Effector memory CD8-positive, alpha-beta T cell (primary cell): ENCODE data around the gene PPP2R5D.
"Not testable (repeated sequence)": the region's sequence is repeated elsewhere in the genome, so short reads cannot be mapped to it uniquely, and the experiment has no call there.

Source experiments
- ATAC-seq: fragments of 150-1000 bp; cut with Tn5 transposase; replicated peaks from 2 replicates; pipeline ENCODE4 v1.10.0; 2021; ENCODE audit warnings: mild to moderate bottlenecking, moderate library complexity
- DNase-seq, 3 experiments: peaks; one replicate each; pipeline ENCODE4 v3.0.0; 2021
- H3K27ac Mint-ChIP-seq, 2 donors: one replicate each; pipeline ENCODE4 v1.8.0; 2022; ENCODE audit warnings: mild to moderate bottlenecking in 2 of 2, mixed read lengths in 2 of 2, moderate library complexity in 2 of 2
- H3K27me3 Mint-ChIP-seq, 2 donors: one replicate each; pipeline ENCODE4 v1.8.0; 2022; ENCODE audit warnings: mixed read lengths in 2 of 2
- H3K36me3 Mint-ChIP-seq: one replicate; pipeline ENCODE4 v1.8.0; 2022; ENCODE audit warnings: mild to moderate bottlenecking, moderate library complexity, mixed read lengths; ENCODE audit not compliant: insufficient read depth
- H3K4me1 Mint-ChIP-seq, 2 donors: one replicate each; pipeline ENCODE4 v1.8.0; 2022; ENCODE audit warnings: low read depth in 2 of 2, mixed read lengths in 2 of 2
- H3K4me3 Mint-ChIP-seq, 2 donors: one replicate each; pipeline ENCODE4 v1.8.0; 2022; ENCODE audit warnings: mild to moderate bottlenecking in 2 of 2, mixed read lengths in 2 of 2, moderate library complexity in 2 of 2
- H3K9me3 Mint-ChIP-seq, 2 donors: one replicate each; pipeline ENCODE4 v1.8.0; 2022; ENCODE audit warnings: mixed read lengths in 2 of 2

The PPP2R5D gene

DNA sequence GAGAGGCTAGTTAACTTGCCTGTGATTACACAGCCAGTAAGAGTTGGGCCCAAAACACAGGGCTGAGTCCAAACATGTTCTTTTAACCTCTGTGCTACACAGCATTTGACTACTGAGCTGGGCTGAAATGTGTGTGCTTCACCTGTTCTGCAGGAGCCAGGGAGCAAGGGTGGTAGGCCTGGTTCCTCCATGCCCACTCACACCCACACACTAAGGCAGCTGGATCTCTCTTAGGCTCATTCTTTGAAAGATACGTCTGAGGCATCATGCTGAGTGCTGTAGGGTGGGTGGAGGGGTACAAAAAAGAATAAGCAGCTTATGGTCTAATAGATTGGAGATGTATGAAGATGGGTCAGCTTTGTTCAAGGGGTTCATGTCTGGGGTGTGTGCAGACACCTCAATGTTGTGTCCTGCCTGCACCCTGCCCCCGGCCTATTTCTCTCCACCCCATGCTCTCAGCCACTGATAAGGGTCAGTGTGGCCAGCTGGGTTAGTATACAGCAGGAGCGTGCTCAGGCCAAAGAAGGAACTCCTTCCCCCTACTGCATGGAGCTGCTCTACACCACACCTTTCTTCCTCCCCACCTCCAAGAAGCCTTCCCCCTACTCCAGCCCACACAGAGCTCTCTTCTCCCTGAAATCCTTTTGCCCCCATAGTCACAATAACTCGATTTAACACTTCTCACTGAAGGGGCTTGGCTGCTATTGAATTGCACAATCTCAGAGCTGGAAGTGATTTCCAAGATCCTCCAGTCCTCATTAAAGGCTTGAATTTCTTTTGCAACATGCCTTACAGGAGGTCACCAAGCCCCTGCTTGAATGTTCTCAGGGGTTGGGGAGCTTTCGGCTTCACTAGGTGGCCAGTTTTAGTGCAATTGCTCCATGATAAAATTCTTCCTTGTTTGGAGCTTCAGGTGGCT is 3.4 kb downstream of the PPP2R5D start:
- DNase-seq, result no peak
- Mint-ChIP-seq H3K27ac (peak overlapping the region; percentile 63 to 95), H3K4me3 (peak overlapping the region; percentile 87 to 97), H3K4me1 (peaks cover 44 to 53% of the 10 kb centered on the region in 2 donors), H3K9me3 (no peaks in the 10 kb centered on the region), H3K36me3 (peaks cover 29% of the 10 kb centered on the region), H3K27me3 (no peaks in the 10 kb centered on the region)
- no peak for ATAC-seq

- Mint-ChIP-seq H3K9me3 (no peaks in the 10 kb centered on the region), H3K36me3 (peaks cover 29% of the 10 kb centered on the region), H3K4me3 (no peak overlapping the region), H3K27me3 (no peaks in the 10 kb centered on the region), H3K27ac (peak overlapping the region; percentile 32 to 63), H3K4me1 (peaks cover 43 to 51% of the 10 kb centered on the region in 2 donors)
- DNase-seq, result no peak
- ATAC-seq, result no peak
These were observed 4.2 kb downstream of the PPP2R5D start for GRCh38 chr6:42988486-42989020.

DNA sequence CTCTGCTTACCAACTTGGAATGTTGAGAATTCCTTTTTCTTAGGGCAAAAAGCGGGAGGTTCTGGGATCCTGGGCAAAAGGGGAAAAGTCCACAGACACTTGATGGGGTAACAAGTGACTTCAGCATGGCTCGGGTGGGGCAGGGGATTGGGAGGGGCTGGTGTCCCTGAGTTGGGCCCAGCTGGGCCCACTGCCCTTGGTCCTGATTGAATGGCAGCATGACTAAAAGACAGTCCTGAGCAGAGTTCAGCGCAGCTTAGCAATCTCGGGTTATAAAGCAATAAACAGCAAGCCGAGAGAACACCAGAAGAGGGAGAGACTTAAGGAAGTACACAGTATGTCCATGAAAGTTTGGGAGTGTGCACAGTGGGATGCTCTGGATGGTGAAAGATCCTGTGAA is 5.6 kb downstream of the PPP2R5D start:
- ATAC-seq, result no peak
- Mint-ChIP-seq H3K27ac (no peak overlapping the region), H3K4me3 (no peak overlapping the region), H3K36me3 (peaks cover 31% of the 10 kb centered on the region), H3K4me1 (peaks cover 35 to 41% of the 10 kb centered on the region in 2 donors), H3K27me3 (no peaks in the 10 kb centered on the region), H3K9me3 (no peaks in the 10 kb centered on the region)
- no peak for DNase-seq

DNA sequence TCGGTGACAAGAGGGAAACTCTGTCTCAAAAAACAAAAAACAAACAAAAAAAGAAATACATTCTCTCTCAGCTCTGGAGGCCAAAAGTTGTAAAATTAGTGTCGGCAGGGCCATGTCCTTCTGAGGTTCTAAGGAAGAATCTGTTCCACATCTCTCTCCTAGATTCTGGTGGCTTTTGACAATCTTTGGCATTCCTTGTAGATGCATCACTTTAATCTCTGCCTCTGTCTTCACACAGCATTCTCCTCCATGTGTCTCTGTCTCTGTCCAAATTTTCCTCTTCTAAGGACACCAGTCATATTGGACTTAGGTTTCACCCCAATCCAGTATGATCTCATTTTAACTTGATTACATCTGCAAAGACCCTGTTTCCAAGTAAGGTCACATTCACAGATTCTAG is 9.1 kb downstream of the PPP2R5D start:
- no peaks in the 10 kb centered on the region for H3K9me3 Mint-ChIP-seq
- peaks cover 26% of the 10 kb centered on the region for H3K36me3 Mint-ChIP-seq
- no peaks in the 10 kb centered on the region for H3K27me3 Mint-ChIP-seq
- H3K4me1 Mint-ChIP-seq, result peaks cover 6 to 9% of the 10 kb centered on the region in 2 donors
- H3K4me3 Mint-ChIP-seq, result no peak overlapping the region
- peak overlapping the region in 1 of 2 donors; percentile 67 for H3K27ac Mint-ChIP-seq
- no peak for ATAC-seq
- no peak for DNase-seq

GRCh38 chr6:42996513-42996912 is 12.1 kb downstream of the PPP2R5D start:
- no peaks in the 10 kb centered on the region for H3K27me3 Mint-ChIP-seq
- peak overlapping the region in 1 of 2 donors; percentile 47 for H3K27ac Mint-ChIP-seq
- peaks cover 0 to 5% of the 10 kb centered on the region in 2 donors for H3K4me1 Mint-ChIP-seq
- no peaks in the 10 kb centered on the region for H3K9me3 Mint-ChIP-seq
- H3K36me3 Mint-ChIP-seq, result peaks cover 18% of the 10 kb centered on the region
- H3K4me3 Mint-ChIP-seq, result no peak overlapping the region
- DNase-seq (no peak), ATAC-seq (no peak)

DNA sequence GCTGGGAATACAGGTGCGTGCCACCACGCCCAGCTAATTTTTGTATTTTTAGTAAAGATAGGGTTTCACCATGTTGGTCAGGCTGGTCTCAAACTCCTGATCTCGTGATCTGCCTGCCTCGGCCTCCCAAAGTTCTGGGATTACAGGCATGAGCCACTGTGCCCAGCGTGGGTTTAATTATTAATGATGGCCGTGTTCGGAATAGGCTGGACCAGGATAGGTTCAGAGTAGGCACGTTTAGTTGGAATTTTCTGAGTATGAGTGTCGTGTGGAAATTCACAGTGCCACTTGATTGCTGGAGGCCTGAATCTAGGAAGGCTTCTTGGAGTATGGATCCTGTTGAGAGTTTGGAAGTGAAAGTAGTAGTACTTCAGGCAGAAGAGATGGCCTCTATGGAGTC is 13.8 kb downstream of the PPP2R5D start:
- not testable (repeated sequence) for DNase-seq, ATAC-seq, H3K27me3 Mint-ChIP-seq, H3K4me1 Mint-ChIP-seq, H3K27ac Mint-ChIP-seq, H3K4me3 Mint-ChIP-seq, H3K9me3 Mint-ChIP-seq
- peaks cover 24% of the 10 kb centered on the region for H3K36me3 Mint-ChIP-seq

- Mint-ChIP-seq H3K4me3 (no peak overlapping the region), H3K27ac (no peak overlapping the region), H3K9me3 (no peaks in the 10 kb centered on the region), H3K27me3 (no peaks in the 10 kb centered on the region), H3K4me1 (peaks cover 0 to 6% of the 10 kb centered on the region in 2 donors), H3K36me3 (peaks cover 25% of the 10 kb centered on the region)
- no peak for DNase-seq
- ATAC-seq, result no peak
These were observed 17.5 kb downstream of the PPP2R5D start for GRCh38 chr6:43001843-43002242.

GRCh38 chr6:43005844-43006243 is 21.5 kb downstream of the PPP2R5D start:
- ATAC-seq, result no peak
- peaks cover 0 to 2% of the 10 kb centered on the region in 2 donors for H3K4me1 Mint-ChIP-seq
- no peaks in the 10 kb centered on the region for H3K9me3 Mint-ChIP-seq
- H3K27me3 Mint-ChIP-seq, result no peaks in the 10 kb centered on the region
- H3K36me3 Mint-ChIP-seq, result peaks cover 32% of the 10 kb centered on the region
- H3K27ac Mint-ChIP-seq, result peak overlapping the region in 1 of 2 donors; percentile 78
- H3K4me3 Mint-ChIP-seq, result no peak overlapping the region
- no peak for DNase-seq

DNA sequence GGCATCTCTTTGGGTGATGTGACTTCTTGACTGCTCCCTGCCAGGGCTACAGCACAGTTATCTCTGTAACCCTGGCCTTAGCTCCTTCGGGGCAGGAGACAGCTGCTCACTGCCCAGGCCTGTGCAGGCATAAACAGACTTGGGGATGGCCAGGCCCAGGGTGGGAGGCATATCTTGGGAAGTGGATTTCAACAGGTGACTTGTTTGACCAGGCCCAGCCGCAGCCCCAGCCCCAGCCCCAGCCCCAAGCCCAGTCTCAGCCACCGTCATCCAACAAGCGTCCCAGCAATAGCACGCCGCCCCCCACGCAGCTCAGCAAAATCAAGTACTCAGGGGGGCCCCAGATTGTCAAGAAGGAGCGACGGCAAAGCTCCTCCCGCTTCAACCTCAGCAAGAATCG is 21.9 kb downstream of the PPP2R5D start:
- Mint-ChIP-seq H3K27me3 (no peaks in the 10 kb centered on the region), H3K4me3 (no peak overlapping the region), H3K36me3 (peaks cover 29% of the 10 kb centered on the region), H3K4me1 (peaks cover 0 to 2% of the 10 kb centered on the region in 2 donors), H3K9me3 (no peaks in the 10 kb centered on the region), H3K27ac (peak overlapping the region in 1 of 2 donors; percentile 78)
- ATAC-seq (no peak), DNase-seq (no peak)

DNA sequence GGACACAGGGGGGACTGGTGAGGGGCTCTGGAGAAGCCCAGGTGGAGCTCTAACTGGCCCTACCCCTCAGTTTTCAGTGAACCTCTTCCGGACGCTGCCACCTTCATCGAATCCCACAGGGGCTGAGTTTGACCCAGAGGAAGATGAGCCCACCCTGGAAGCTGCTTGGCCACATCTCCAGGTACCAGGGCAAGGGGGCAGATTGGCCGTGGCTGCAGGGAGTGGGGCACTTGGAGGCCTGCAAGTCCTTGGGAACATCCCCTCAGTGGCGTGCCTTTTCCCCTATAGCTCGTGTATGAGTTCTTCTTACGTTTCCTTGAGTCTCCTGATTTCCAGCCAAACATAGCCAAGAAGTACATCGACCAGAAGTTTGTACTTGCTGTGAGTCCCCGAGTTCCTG is 22.8 kb downstream of the PPP2R5D start:
- Mint-ChIP-seq H3K36me3 (peaks cover 29% of the 10 kb centered on the region), H3K4me1 (peaks cover 6 to 8% of the 10 kb centered on the region in 2 donors), H3K27me3 (no peaks in the 10 kb centered on the region), H3K27ac (no peak overlapping the region), H3K9me3 (no peaks in the 10 kb centered on the region), H3K4me3 (no peak overlapping the region)
- DNase-seq (no peak), ATAC-seq (no peak)

DNA sequence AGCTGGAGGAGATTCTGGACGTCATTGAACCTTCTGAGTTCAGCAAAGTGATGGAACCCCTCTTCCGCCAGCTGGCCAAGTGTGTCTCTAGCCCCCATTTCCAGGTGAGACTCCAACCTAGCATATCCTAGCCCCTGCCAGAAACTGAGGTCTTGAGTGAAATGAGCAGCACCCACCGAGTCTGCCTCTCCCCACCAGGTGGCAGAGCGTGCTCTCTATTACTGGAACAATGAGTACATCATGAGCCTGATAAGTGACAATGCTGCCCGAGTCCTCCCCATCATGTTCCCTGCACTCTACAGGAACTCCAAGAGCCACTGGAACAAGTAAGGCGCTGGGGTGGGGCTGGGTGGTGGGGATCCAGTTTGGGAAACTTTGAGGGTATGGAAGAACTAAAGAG is 24.8 kb downstream of the PPP2R5D start:
- H3K9me3 Mint-ChIP-seq, result no peaks in the 10 kb centered on the region
- no peak overlapping the region for H3K27ac Mint-ChIP-seq
- H3K27me3 Mint-ChIP-seq, result no peaks in the 10 kb centered on the region
- ATAC-seq (no peak), DNase-seq (peak in 1 of 3 experiments; percentile 36)
- H3K36me3 Mint-ChIP-seq, result peaks cover 31% of the 10 kb centered on the region
- H3K4me1 Mint-ChIP-seq, result peaks cover 26% of the 10 kb centered on the region in 2 donors
- no peak overlapping the region for H3K4me3 Mint-ChIP-seq

DNA sequence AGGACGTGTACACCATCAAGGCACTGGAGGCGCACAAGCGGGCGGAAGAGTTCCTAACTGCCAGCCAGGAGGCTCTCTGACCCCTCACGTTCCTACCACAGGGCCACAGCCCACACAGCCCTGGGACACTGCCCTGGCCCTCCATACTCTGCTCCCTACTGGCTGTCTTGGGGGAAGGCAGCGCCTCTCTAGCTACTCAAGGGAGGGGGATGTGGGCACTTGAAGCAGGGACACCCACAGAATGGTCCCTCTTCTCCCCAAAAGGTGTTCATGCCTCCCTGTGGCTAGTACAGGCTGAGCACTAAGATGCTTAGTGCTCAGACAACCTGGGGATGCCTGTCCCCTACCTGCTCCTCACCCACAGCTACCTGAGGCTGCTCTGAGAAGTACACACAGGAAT is 26.8 kb downstream of the PPP2R5D start:
- no peak for DNase-seq
- Mint-ChIP-seq H3K4me1 (peaks cover 34 to 39% of the 10 kb centered on the region in 2 donors), H3K27me3 (no peaks in the 10 kb centered on the region), H3K27ac (peak overlapping the region; percentile 22 to 41), H3K4me3 (no peak overlapping the region), H3K36me3 (peaks cover 23% of the 10 kb centered on the region), H3K9me3 (no peaks in the 10 kb centered on the region)
- ATAC-seq, result no peak

DNA sequence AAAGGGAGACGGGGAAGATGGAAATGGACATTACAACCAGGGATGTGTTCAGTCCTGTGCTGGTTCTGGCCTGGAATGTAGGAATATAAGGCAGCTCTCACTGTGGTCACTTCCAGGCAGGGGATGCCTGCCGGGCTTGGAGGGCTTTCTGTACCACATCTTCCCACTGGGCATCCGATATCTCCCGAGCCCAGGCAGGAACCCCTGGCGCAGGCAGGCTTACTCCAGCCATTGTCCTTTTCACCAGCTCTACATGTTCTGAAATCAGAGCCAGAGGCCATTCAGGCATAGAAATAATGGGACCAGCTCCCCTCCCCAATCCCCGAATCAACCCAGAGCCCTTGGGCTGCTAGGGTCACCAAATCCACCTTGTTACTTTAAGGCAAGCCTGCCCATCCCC is 28.0 kb downstream of the PPP2R5D start:
- H3K4me1 Mint-ChIP-seq, result peaks cover 42 to 46% of the 10 kb centered on the region in 2 donors
- no peaks in the 10 kb centered on the region for H3K9me3 Mint-ChIP-seq
- H3K27ac Mint-ChIP-seq, result peak overlapping the region; percentile 94 to 97
- ATAC-seq (no peak), DNase-seq (no peak)
- H3K36me3 Mint-ChIP-seq, result peaks cover 21% of the 10 kb centered on the region
- H3K4me3 Mint-ChIP-seq, result peak overlapping the region; percentile 90 to 95
- H3K27me3 Mint-ChIP-seq, result no peaks in the 10 kb centered on the region
